Activated T-cell treated with anti-CD3 and anti-CD28 coated beads for 48 hours (primary cell): ENCODE measurements around the gene OSBPL3.
A peak's percentile ranks its signal among the peaks of the same experiment; 100 is the strongest.

Experiments
- DNase-seq: peaks from one replicate; pipeline ENCODE4 v3.0.0-alpha.2; 2020; ENCODE audit warnings: low read depth

Gene OSBPL3

GRCh38 chr7:24861336-24861735 lies 118.6 kb downstream of the OSBPL3 start:
- no peak for DNase-seq

GRCh38 chr7:24860611-24861010 lies 119.4 kb downstream of the OSBPL3 start:
- no peak for DNase-seq

- no peak for DNase-seq
Observed at GRCh38 chr7:24858108-24858977, 121.6 kb downstream of the OSBPL3 start.

GRCh38 chr7:24857623-24858022 lies 122.4 kb downstream of the OSBPL3 start:
- DNase-seq, result no peak

- DNase-seq, result no peak
Observed at GRCh38 chr7:24854866-24855265, 125.1 kb downstream of the OSBPL3 start.

GRCh38 chr7:24851786-24852185 lies 128.2 kb downstream of the OSBPL3 start:
- DNase-seq, result peak; percentile 19

GRCh38 chr7:24848878-24849277 lies 131.1 kb downstream of the OSBPL3 start:
- DNase-seq, result no peak

- no peak for DNase-seq
Observed at GRCh38 chr7:24847754-24848153, 132.2 kb downstream of the OSBPL3 start.

GRCh38 chr7:24843821-24844434 lies 136.1 kb downstream of the OSBPL3 start:
- DNase-seq, result no peak

GRCh38 chr7:24842449-24843241 lies 137.3 kb downstream of the OSBPL3 start:
- DNase-seq, result no peak

- DNase-seq, result no peak
Observed at GRCh38 chr7:24842029-24842428, 137.9 kb downstream of the OSBPL3 start.

GRCh38 chr7:24840563-24840962 lies 139.4 kb downstream of the OSBPL3 start:
- DNase-seq, result no peak

- no peak for DNase-seq
Observed at GRCh38 chr7:24836084-24836483, 143.9 kb downstream of the OSBPL3 start.

GRCh38 chr7:24835643-24836042 lies 144.3 kb downstream of the OSBPL3 start:
- no peak for DNase-seq

- no peak for DNase-seq
Observed at GRCh38 chr7:24834128-24834798, 145.7 kb downstream of the OSBPL3 start.

GRCh38 chr7:24833549-24833948 lies 146.4 kb downstream of the OSBPL3 start:
- no peak for DNase-seq

GRCh38 chr7:24831240-24831639 lies 148.7 kb downstream of the OSBPL3 start:
- DNase-seq, result no peak

GRCh38 chr7:24830440-24831050 lies 149.4 kb downstream of the OSBPL3 start:
- no peak for DNase-seq

GRCh38 chr7:24829787-24830186 lies 150.2 kb downstream of the OSBPL3 start:
- DNase-seq, result no peak

- no peak for DNase-seq
Observed at GRCh38 chr7:24828891-24829661, 150.9 kb downstream of the OSBPL3 start.

- DNase-seq, result no peak
Observed at GRCh38 chr7:24827589-24827988, 152.4 kb downstream of the OSBPL3 start.
